ENCODE measurements around the gene TANGO2. TPM values are rescaled to one million over a fixed set of nuclear protein-coding genes. Genes with fewer than 3 reads are reported as not detected.

TANGO2 gene
- total RNA-seq, 2 donors from 2014 or later: 34.3 to 40.1 TPM

DNA sequence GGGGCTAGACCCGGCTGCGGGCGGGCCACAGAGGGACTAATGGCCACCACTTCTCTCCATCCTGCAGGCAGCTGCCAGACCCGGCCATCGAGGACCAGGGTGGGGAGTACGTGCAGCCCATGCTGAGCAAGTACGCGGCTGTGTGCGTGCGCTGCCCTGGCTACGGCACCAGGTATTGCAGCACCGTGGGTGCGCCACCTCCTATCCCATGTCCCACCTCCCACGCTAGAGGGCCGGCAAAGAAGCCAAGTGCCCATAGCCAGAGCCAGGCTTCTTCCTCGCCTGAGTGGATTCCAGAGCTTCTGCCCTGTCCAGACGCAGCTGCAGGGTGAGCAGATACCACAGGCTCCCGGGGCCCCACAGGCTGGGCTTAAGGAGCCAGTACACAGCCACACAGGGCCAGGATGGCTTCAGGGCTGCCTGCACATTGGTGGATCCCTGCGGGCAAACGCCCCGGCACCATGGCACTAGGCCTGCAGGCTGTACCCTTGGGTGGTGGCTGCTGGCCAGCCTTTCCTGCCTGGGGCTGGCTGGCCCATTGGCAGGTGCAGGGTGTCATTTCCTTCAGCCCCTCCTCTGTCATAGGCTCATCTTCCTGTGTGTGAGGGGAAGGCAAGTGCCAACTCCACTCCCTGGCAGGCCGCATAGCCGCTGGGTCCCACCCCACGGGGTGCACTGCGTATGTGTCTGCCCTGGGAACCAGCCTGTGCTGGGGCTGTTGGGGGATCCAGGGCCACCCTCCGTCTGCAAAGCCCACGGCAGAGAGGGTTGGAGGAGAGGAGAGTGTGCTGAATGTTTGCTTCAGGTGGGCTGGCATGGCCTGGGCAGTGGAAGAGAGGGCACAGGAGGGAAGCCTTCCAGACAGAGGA, 42.6 kb downstream of the TANGO2 start:
- H3K4me1 ChIP-seq (replicated peaks): no peaks in the 10 kb centered on the region
- no peaks in the 10 kb centered on the region for H3K9me3 ChIP-seq
- 89% methylated on average over 27 of the region's 27 CpGs for WGBS
- no peak overlapping the region for H3K27ac ChIP-seq
- H3K4me3 ChIP-seq: no peak overlapping the region
- no peaks in the 10 kb centered on the region for H3K27me3 ChIP-seq (replicated peaks; ENCODE audit: insufficient read depth)
- H3K36me3 ChIP-seq: no peaks in the 10 kb centered on the region
- TF ChIP-seq POLR2A (IDR thresholded peaks at IDR 0.05) (no peak), POLR2AphosphoS5 (IDR thresholded peaks at IDR 0.05) (no peak)
- TF ChIP-seq, protein P1, sequence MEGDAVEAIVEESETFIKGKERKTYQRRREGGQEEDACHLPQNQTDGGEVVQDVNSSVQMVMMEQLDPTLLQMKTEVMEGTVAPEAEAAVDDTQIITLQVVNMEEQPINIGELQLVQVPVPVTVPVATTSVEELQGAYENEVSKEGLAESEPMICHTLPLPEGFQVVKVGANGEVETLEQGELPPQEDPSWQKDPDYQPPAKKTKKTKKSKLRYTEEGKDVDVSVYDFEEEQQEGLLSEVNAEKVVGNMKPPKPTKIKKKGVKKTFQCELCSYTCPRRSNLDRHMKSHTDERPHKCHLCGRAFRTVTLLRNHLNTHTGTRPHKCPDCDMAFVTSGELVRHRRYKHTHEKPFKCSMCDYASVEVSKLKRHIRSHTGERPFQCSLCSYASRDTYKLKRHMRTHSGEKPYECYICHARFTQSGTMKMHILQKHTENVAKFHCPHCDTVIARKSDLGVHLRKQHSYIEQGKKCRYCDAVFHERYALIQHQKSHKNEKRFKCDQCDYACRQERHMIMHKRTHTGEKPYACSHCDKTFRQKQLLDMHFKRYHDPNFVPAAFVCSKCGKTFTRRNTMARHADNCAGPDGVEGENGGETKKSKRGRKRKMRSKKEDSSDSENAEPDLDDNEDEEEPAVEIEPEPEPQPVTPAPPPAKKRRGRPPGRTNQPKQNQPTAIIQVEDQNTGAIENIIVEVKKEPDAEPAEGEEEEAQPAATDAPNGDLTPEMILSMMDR (IDR thresholded peaks at IDR 0.05): no peak
- intact Hi-C loops (cut with DNase I): no loop called here
- DNase-seq (ENCODE audit: low spot score): no peak

DNA sequence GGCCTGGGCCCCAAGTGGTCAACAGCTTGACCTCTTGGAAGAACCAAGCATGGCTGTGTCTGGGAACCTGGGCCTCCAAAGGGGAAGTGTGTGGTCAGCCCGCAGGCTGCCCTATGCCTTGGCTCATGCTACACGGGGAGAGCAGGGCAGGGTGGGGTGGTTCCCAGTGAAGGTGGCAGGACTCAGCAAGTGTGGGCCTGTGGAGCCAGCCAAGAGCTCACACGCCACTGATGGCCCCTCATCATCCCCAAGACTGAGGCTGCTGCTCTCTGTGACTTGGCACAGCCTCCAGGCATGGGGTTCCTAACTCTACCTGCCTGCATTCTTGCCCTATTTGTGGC, 43.2 kb downstream of the TANGO2 start:
- Histone ChIP-seq H3K4me3 (no peak overlapping the region), H3K36me3 (no peaks in the 10 kb centered on the region), H3K4me1 (replicated peaks) (no peaks in the 10 kb centered on the region), H3K27me3 (replicated peaks; ENCODE audit: insufficient read depth) (no peaks in the 10 kb centered on the region), H3K27ac (no peak overlapping the region), H3K9me3 (no peaks in the 10 kb centered on the region)
- 59% methylated on average over 3 of the region's 3 CpGs for WGBS
- no peak for DNase-seq (ENCODE audit: low spot score)
- intact Hi-C loops (cut with DNase I): no loop called here
- TF ChIP-seq POLR2AphosphoS5 (IDR thresholded peaks at IDR 0.05) (no peak), POLR2A (IDR thresholded peaks at IDR 0.05) (no peak)
- TF ChIP-seq, protein P1 (IDR thresholded peaks at IDR 0.05): no peak

DNA sequence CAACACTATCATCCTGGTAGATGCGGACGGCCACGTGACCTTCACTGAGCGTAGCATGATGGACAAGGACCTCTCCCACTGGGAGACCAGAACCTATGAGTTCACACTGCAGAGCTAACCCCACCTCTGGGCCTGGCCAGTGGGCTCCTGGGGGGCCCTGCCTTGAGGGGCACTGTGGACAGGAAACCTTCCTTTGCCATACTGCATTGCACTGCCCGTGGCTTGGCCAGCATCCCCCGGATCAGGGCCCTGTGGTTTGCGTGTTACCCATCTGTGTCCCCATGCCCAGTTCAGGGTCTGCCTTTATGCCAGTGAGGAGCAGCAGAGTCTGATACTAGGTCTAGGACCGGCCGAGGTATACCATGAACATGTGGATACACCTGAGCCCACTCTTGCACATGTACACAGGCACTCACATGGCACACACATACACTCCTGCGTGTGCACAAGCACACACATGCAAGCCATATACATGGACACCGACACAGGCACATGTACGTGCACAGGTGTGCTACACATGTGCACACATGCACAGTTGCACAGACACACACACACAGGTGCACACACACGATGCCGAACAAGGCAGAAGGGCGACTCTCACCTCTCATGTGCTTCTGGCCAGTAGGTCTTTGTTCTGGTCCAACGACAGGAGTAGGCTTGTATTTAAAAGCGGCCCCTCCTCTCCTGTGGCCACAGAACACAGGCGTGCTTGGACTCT, 43.8 kb downstream of the TANGO2 start:
- intact Hi-C loops (cut with DNase I): no loop called here
- TF ChIP-seq POLR2AphosphoS5 (IDR thresholded peaks at IDR 0.05) (no peak), POLR2A (IDR thresholded peaks at IDR 0.05) (no peak)
- TF ChIP-seq, protein P1 (IDR thresholded peaks at IDR 0.05): no peak
- no peaks in the 10 kb centered on the region for H3K9me3 ChIP-seq
- H3K27me3 ChIP-seq (replicated peaks; ENCODE audit: insufficient read depth): no peaks in the 10 kb centered on the region
- DNase-seq (ENCODE audit: low spot score): no peak
- no peaks in the 10 kb centered on the region for H3K36me3 ChIP-seq
- H3K4me1 ChIP-seq (replicated peaks): no peaks in the 10 kb centered on the region
- 91% methylated on average over 18 of the region's 18 CpGs for WGBS
- H3K27ac ChIP-seq: no peak overlapping the region
- H3K4me3 ChIP-seq: no peak overlapping the region

DNA sequence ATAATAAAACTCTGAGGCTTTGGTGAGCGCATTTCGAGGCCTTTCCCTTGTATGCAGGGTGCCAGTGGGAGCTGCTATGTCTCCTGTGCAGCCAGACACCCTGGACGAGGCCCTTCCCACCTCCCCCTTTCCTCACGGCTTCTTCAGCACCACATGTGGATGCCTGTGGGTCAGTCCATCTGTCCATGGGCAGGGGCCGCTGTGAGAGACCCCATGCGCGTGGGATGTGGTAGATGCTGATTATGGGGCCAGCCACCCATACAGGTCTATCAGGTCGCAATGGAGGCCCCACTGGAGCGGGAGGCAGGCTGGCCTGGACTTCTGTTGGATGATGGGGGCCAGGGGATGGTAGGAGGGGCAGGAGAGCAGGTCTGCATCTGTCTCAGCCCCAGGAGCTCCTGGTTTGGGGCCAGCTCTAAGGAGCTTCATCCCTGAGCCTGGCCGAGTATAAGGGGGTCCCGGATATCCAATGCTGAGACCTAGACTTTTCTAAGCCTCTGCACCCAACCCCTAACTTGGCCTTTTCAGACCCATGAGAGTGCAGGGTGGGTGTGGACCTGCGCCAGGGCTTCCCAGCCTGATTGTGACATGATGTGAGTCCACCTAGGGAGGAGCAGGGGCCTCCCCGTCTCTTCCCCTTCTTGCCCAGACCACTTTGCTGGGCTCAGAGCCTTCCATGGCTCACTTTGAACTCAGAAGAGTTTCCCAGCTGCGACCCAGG, 45.1 kb downstream of the TANGO2 start:
- Histone ChIP-seq H3K27ac (no peak overlapping the region), H3K27me3 (replicated peaks; ENCODE audit: insufficient read depth) (no peaks in the 10 kb centered on the region), H3K9me3 (no peaks in the 10 kb centered on the region), H3K4me1 (replicated peaks) (no peaks in the 10 kb centered on the region), H3K4me3 (no peak overlapping the region), H3K36me3 (no peaks in the 10 kb centered on the region)
- intact Hi-C loops (cut with DNase I): no loop called here
- WGBS: 92% methylated on average over 14 of the region's 14 CpGs
- TF ChIP-seq, protein P1 (IDR thresholded peaks at IDR 0.05): no peak
- TF ChIP-seq POLR2A (IDR thresholded peaks at IDR 0.05) (no peak), POLR2AphosphoS5 (IDR thresholded peaks at IDR 0.05) (no peak)
- DNase-seq (ENCODE audit: low spot score): no peak
